Measurements from ENCODE around the gene MTREX.

MTREX gene

DNA sequence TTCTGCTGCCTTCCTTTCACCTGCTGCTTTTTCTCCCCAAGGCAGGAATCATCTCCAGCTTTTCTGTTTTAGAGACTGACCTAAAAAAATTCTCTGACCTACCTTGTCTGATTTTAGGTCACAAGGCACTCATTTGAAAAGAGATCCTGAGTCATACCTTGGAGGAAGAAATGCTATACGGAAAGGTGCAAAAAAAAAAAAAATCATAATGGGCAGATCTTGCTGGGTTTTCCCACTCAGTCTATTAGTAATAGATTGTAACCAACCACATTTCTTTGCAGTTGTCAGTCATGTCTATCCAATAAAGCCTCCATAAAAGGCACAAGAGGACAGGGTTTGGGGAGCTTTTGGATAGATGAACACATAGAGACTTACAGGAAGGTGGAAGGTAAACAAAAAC, 70.0 kb downstream of the MTREX start:
- no peak for DNase-seq (ENCODE audit: low read depth in 1 of 2, low spot score in 1 of 2)

GRCh38 chr5:55383254-55383653, 75.5 kb downstream of the MTREX start:
- no peak for DNase-seq (ENCODE audit: low read depth in 1 of 2, low spot score in 1 of 2)

DNA sequence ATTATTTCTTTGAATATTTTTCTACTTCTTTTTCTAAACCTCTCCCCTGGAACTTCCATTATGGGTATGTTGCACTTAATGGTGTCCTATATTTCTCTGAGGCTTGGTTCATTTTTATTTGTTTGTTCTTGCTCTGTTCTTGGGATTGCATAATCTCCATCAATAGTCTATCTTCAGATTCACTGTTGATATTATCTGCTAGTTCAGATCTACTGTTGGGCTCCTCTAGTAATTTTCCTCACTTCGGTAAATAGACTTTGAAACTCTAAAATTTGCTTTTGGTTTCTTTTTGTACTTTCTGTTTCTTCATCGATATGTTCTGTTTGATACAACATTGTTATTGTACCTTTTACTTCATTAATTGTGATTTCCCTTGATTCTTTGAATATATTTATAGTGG, 76.3 kb downstream of the MTREX start:
- DNase-seq (ENCODE audit: low read depth in 1 of 2, low spot score in 1 of 2): no peak

DNA sequence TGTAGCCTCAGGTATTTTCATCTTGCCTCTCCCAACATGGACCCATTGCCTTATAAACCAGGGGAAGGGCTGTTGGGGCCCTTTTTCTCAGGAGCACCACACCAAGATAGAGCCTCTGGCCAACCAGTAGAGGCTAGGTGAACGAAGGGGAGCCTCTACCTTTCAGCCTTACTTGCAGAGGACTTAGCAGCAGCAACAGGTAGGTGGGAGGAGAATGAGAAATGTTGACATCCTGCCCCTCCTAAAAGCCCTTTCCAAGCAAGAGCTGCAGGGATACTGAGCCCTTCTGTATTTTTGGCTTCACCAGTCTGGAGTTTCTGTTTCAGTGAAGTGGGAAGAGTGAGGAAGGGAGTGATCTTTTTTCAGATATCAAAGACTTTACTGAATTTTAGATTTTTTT, 77.4 kb downstream of the MTREX start:
- no peak for DNase-seq (ENCODE audit: low read depth in 1 of 2, low spot score in 1 of 2)

DNA sequence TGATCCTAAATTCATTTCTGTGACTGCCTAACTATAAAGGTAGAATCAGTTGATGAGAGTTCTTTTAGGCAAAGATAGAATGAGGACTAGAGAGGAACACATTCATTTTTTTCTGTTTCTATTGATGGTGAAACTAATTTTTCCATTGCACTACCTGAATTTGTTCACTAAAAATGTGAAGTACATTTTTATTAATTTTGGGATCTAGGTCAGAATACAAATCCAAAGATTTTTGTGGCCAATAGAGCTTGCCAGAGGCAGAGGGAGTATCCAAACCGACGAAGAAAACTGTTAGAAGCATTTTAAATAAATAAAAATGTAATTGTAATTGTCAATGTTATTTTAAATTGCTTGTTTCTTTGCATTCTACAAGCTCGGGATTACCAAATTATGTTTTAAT, 78.1 kb downstream of the MTREX start:
- no peak for DNase-seq (ENCODE audit: low read depth in 1 of 2, low spot score in 1 of 2)

DNA sequence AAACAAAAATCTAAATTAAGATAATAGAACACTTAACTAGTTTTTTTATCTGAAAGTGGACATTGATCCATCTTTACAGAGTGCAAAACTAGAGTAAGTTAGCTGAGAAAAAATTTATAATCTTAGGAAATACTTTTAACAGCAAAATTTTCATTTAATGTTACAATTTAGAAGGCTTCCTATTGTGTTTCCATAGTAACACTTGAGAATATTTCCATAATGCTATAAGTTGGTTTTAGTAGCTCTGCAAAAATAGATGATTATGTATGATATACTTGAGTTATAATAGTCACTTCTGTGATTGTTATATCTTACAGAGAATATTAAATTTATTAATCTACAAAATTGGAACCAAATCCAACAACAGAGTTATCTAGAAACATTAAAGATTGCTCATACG, 78.6 kb downstream of the MTREX start:
- no peak for DNase-seq (ENCODE audit: low read depth in 1 of 2, low spot score in 1 of 2)

DNA sequence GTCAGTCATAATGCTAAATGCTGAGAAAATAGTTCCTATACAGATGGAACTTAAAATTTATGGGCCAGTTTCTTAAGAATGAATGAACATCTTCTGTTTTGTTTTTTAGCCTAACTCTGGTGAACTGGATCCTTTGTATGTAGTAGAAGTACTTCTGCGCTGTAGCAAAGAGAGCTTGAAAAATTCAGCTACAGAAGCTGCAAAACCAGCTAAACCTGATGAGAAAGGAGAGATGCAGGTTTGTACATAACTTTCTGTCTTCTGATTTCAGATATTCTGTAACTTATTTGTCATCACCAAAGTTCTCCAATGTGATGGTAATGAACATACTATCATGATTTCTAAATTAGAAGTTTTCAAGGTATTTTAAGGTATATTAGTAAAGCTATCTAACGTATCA, 80.1 kb downstream of the MTREX start:
- DNase-seq (ENCODE audit: low read depth in 1 of 2, low spot score in 1 of 2): no peak

DNA sequence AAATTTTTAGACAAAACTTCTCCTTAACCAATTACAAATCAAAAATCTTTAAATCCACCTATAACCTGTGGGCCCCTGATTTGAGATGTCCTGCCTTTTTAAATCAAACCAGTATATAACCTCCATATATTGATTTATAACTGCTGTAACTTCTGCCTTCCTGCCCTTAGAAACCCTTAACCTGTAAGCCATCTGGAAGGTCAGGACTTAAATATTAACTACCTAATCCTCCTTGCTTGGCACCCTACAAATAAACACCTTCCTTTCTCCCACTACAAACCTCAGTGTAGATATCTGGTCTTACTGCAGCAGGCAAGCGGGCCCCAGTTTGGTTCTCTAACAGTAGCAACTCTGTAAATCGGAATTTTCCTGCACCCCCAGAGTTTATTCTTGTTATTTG, 83.9 kb downstream of the MTREX start:
- DNase-seq (ENCODE audit: low read depth in 1 of 2, low spot score in 1 of 2): no peak

DNA sequence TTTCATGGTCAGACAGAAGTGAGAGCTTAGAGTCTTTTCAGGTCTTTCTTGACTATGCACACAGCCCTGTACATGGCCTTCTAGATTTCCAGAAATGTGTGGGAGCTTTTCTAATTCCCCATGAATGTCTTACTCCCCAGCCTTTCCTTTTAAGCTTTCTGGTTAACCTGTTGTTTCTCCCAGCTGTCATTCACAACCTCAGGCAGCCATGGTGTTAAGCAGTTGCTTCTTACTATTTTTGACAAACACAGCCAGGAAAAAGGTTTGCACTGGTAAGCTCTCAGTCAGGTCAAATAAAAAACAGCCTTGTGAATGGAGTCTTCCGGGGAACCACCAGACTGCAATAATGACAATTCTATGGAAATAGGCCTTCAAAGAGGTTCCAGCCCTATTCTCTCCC, 84.9 kb downstream of the MTREX start:
- DNase-seq (ENCODE audit: low read depth in 1 of 2, low spot score in 1 of 2): no peak

DNA sequence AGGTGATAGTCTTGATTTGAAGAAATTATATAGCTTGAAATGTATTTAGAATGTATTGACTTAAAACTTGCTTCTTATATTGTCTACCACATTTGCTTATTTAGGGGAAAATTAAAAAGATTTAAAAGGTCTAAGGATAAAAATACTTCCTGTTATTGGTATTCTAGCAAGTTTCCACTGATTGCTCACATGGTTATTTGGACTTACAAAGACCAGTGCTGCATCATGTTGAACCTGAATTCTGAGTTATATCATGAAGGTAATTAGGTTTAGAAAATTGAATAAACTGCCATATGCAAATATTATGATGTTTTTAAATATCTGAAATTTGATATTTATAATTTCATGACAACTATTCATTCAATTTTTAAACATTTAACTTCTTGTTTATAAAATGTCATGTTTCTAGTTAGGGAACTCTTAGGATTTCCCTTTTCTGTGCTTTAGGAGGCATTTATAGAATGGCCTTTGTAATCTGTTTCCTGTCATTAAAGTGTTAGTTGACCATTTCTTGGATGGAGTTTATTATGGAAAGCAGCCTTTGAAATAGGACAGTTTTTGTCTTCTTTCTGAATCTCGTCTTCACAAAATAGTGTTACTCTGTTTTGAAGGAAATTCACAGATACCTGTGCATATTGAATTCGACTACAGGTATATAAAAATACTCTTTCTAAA, 85.8 kb downstream of the MTREX start:
- no peak for DNase-seq (ENCODE audit: low read depth in 1 of 2, low spot score in 1 of 2)

DNA sequence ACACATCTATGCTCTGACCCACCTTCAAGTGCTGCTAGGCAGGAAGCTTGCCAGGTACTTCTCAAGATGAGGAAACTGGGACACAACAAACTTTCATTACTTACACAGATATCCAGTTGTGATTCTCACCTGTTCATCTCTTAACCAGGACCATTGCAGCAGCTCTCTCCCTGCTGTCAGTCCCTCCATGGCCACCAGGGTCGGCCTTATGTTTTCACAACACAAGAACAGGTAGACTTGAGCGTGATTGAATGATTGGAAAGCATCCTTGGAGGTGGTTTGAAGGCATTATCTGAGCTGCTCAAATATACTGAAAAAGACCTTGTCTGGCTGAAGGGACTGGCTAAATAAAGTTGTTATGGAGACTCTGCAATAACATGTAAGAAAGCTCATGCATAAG, 94.4 kb downstream of the MTREX start:
- DNase-seq (ENCODE audit: low read depth in 1 of 2, low spot score in 1 of 2): no peak

- DNase-seq (ENCODE audit: low read depth in 1 of 2, low spot score in 1 of 2): no peak
Measured at GRCh38 chr5:55406292-55406691, 98.5 kb downstream of the MTREX start.

GRCh38 chr5:55407059-55407684, 99.4 kb downstream of the MTREX start:
- no peak for DNase-seq (ENCODE audit: low read depth in 1 of 2, low spot score in 1 of 2)

GRCh38 chr5:55407984-55408383, 100.2 kb downstream of the MTREX start:
- no peak for DNase-seq (ENCODE audit: low read depth in 1 of 2, low spot score in 1 of 2)

- no peak for DNase-seq (ENCODE audit: low read depth in 1 of 2, low spot score in 1 of 2)
Measured at GRCh38 chr5:55409775-55410174, 102.0 kb downstream of the MTREX start.

DNA sequence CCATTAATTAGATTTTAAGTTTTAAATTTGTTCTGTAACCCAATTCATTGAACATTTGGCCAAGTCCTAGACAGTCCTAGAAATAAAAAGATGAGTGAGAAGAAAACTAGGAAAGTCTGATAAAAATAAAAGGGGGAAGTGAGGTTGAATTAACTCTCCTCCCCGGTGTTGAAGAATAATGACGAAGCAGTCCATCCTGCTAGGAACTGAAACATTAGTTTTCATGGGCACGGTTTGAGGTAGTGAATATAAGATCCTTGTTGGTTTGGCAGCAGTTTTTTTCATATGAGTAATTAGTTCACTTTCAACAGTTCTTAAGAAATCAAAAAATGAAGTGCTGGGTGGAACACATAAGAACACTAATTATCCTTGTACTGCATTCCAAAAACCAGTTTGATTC, 103.1 kb downstream of the MTREX start:
- no peak for DNase-seq (ENCODE audit: low read depth in 1 of 2, low spot score in 1 of 2)

GRCh38 chr5:55411876-55412275, 104.1 kb downstream of the MTREX start:
- DNase-seq (ENCODE audit: low read depth in 1 of 2, low spot score in 1 of 2): no peak

- no peak for DNase-seq (ENCODE audit: low read depth in 1 of 2, low spot score in 1 of 2)
Measured at GRCh38 chr5:55413644-55414043, 105.9 kb downstream of the MTREX start.

GRCh38 chr5:55415071-55415470, 107.3 kb downstream of the MTREX start:
- DNase-seq (ENCODE audit: low read depth in 1 of 2, low spot score in 1 of 2): no peak

DNA sequence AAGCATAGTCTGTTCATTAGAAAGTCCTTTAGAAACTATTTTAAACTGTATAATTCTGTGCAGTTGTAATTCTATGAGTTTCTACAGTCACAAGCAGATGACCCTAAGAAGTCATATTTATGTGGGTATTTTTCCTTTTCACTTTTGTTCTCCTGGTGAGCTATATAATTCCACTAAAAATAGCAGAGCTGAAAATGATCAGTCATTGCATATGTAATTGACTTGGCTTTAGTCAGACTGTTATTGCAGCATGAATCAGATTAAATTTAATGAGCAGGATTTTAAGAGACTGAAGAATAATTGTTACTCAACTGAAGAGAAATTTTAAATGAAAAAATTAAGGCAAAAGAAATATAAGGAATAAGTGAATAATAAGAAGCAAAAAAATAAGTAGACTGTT, 108.5 kb downstream of the MTREX start:
- DNase-seq (ENCODE audit: low read depth in 1 of 2, low spot score in 1 of 2): no peak

DNA sequence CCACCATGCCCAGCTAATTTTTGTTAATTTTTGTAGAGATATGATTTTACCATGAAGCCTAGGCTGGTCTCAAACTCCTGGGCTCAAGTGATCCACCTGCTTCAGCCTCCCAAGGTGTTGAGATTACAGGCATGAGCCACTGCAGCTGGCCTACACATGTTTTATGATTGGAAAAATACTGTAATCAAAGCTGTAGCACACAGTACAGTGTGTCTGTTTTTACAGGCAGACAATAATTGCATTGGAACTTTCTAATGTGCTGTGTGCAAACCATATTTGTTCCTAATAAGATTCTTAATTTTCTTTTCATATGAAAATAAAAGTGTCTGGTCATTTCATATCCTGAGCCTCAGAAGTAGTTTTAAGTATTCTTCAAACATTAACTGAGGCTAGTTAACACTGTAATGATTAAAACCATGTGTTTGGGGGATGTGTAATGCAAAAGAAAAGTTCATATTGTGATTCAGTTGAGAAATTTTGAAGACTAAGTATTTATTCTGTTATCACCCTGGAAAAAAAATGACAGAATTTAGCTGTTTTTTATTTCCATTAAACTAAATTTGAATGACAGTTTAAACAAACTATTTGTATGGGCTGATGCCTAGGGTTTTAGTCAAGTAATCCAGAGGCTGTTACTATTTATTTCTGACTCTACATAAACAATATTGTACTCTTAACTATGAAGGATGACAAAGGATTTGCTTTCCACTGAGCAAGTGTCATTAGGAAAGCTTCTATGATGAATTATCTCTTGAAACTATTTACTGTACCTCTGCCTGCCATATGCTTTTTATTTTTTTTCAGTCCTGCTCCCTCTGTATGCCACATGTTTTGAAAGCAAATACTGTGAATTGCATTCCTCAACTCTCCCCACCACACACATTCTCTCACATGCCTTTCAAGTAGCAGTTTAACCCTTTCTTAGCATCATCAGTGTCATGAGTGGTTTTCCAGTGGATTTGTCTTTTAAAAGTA, 111.5 kb downstream of the MTREX start:
- DNase-seq (ENCODE audit: low read depth in 1 of 2, low spot score in 1 of 2): no peak

GRCh38 chr5:55421074-55421529, 113.3 kb downstream of the MTREX start:
- peak in 1 of 2 donors; percentile 43 for DNase-seq (ENCODE audit: low read depth in 1 of 2, low spot score in 1 of 2)
